NCI-H82 treated with DMSO at 0.1 percent for 48 hours (cell line): ENCODE measurements around the gene LAMTOR1.
A peak's percentile ranks its signal among the peaks of the same experiment; 100 is the strongest.

Experiments used
- DNase-seq: peaks from one replicate; lab custom pipeline; 2025; ENCODE audit not compliant: unreplicated experiment; lab: John Stamatoyannopoulos, UW

LAMTOR1 gene

GRCh38 chr11:72120930-72121329 is 17.8 kb upstream of the LAMTOR1 start:
- no peak for DNase-seq

- no peak for DNase-seq
Observed at GRCh38 chr11:72119198-72119597, 16.1 kb upstream of the LAMTOR1 start.

- DNase-seq = no peak
Observed at GRCh38 chr11:72116019-72116755, 13.1 kb upstream of the LAMTOR1 start.

DNA sequence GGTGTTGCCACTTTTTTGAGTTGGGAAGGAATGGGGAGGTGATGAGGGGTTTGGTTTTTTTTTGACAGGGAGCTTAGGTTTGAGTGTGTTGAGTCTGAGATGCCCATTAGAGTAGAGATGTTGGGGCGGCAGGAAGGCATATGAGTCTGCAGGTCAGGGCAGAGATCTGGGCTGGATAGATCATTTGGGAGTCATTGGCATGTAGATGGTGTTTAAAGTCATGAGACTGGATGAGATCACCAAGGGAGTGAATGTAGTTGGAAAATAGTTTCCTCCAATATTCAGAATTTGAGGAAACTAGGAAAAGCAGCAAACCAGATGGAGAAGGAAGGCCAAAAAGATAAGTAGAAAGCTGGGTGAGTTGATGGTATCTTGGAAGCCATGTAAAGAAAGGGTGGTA is 11.5 kb upstream of the LAMTOR1 start:
- no peak for DNase-seq

DNA sequence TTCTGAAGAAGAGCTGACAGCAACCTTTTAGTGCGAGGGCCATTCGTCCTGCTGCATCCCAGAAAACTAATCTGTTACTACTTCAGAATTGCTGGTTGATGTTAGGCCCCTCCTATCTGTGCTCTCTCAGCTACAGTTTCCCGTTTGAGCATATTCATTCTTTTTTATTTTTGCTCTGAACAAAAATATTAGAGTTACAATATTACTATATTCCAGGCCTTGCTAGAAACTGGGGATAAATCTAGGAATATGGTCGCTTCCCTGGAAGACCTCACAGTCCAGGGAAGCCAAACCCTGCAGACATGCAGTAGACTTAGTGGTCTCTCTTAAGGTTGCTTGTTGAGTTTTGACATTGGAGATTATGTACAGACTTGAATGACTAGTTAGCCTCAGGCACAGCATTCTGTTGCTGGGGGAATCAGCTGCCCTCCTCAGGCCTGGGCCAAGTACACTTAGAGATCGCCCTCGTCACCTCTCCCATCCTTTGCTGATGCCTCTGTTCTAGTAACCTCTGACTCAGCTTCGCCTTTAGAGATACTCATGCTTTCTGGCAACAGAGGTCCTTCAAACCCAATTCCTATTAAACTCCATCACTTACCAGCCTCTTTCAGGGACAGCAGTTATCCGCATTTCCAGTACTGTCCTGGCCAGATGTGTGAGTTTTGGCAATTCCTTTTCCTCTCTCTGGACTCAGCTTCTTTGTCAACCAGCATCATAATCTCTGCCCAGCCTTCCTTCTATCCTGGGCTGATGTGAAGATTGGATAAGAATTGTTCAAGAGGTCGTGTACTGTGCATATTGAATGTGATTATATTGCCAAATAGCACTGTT is 10.1 kb upstream of the LAMTOR1 start:
- no peak for DNase-seq

DNA sequence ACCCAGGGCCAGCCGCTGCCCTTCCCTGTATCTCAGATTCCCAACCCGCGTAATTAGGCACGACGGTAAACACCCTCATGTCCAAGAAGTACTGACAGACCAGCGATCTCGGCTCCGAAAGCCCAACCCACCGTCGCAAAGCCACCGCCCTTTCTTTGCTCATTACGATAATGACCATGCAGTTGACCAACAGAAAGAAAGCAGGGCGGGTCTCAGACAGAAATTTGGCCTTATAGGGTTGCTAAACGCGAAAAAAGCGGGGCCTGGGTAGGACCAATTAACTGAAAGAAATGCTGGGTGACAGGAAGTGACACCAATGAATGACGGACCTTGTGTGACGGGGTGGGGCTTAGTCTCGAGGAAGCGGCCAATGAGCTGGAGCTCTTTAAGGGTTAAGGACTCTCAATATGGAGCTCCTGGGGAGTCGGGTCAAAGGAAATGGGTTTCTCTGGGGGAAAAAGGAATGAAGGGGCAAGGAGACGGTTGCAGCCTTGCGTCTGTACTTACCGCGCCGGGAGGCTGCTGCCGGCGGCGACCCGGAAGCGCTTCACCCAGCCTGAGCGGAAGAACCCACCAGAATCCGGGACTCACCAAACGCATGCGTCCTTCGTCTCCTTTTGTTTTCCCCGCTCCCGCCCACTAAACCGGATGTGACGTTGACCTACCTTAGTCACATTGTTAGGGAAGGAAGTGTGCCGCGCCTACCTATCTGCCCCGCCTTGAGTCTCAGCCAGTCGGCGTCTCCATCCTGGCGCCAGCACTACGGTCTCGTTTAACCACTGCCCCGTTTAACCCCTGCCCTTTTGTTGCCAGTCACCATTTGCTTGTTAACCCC is 9.3 kb upstream of the LAMTOR1 start, which contains the start of gene ANAPC15:
TSS of gene ANAPC15 (minus strand) at position 553 of the 835 bp plus-strand sequence. CDS start 1,419 bp downstream, outside the sequence.
- peak; percentile 99 for DNase-seq

DNA sequence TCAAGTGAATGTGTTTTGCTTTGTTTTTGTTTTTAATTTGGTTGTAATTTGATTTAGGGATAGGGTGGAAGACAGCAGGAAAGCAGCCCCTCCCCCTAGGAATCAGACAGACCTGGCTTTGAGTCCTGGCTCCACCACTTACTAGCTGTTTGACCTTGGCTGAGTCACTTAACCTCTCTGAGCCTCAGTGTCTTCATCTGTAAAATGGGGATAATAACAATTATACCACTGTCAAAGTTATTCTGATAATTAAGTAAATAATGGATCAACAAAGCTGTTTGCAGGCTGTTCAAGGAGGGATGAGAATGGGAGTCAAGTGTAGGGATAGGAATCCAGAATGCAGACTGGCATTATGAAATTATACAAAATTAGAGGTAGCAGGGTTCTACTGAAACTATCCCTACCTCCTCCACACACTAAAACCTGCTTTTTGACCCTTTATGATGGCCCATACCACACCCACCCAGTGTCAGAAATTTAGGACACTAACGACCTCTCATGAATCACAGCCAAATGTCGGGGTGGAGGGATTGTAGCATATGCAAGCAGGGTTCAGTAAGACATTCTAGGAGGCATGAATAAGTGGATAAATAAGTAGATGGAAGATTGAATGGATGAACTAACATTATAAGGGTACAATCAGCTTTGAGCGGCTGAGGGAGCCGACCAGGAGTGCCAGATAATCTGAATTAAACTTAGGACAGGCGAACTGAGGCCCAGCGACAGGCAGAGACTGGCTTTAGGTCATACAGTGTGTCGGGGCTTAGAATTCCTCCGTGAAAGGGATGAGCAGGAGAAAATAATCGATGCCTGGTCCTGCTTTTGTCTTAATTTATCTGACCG is 8.4 kb upstream of the LAMTOR1 start:
- DNase-seq = no peak

- DNase-seq = no peak
Observed at GRCh38 chr11:72105888-72106287, 2.8 kb upstream of the LAMTOR1 start, which contains the start of gene TOMT. TOMT (plus strand) TSS chr11:72105924; CDS start chr11:72105952, 28 bp downstream.

DNA sequence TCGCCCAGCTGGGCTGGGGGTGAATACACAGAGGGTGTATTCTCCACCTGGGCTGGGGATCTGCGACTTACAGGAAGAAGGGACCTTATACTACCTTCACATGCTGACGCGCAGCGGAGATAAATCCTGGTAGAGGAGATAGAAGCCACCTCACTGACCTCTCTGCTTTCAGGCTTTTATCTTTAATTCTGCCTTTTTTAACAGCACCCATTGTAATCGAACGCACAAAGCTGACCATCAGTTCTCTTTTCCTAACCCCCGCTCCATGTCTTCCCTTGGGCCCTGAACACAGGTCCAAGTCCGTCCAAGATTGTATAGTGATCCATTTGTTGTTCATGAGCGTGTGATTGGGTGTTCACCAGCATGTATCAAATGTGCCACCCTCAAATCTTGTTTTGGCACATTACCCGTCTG is 664 bp upstream of the LAMTOR1 start:
- DNase-seq = no peak

DNA sequence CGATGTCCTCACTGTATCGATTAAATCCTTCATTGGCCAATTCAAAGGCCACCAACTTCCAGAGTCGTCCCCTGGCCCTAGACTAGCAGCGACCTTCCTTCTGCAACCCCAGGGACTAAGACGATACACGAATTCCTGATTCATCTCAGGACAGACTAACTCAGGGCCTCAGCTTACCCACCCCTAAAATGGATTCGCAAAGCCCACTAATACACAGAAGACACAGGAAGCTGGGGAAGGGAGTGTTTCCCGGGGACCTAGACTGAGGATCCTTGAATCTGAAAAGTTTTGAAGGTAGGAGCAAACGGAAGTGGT is 509 bp downstream of the LAMTOR1 start:
- DNase-seq = no peak

DNA sequence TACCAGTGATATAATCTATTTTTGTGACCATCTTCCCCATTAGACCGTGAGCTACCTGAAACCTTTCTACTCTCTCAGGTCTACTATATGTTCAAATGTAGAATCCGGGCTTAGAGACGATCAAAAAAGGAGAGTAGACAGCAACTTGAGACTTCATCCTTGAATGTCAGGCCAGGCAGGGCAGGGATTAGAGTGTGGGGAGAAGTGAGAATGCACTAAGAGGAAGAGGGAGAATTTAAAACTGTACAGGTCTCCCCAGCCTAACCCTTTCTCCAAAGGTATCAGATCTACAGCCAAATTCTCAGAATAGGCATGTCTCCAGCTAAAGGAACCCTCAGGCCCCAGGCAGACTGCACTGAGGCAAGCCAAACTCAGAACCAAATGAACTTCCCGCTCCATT is 935 bp downstream of the LAMTOR1 start:
- DNase-seq = no peak

DNA sequence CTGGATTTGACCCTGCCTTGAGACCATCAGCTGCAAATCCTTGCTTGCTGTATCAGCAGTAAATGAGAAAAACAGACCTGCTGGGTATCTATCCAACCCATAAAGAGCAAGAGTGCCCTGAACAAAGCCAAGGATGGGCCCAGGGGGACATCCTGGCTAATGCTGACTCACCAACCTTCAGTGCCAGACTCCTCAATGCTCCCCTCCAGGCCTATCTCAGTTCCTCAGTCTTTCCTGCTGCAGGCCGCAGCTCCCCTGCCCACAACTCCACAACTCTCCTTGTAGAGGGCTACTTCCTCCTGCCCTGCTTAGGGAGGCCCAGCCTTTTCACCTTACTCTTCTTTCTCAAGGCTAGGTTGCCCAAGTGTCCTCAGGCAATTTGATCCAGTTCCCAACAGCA is 2.6 kb downstream of the LAMTOR1 start:
- DNase-seq = no peak

GRCh38 chr11:72100009-72100408 is 3.1 kb downstream of the LAMTOR1 start:
- DNase-seq = no peak

GRCh38 chr11:72098741-72099140 is 4.4 kb downstream of the LAMTOR1 start:
- no peak for DNase-seq

- DNase-seq = peak; percentile 14
Observed at GRCh38 chr11:72091292-72091691, 11.8 kb downstream of the LAMTOR1 start.

- DNase-seq = no peak
Observed at GRCh38 chr11:72088076-72088808, 14.9 kb downstream of the LAMTOR1 start.

GRCh38 chr11:72085621-72086351 is 17.3 kb downstream of the LAMTOR1 start:
- DNase-seq = peak; percentile 3

- DNase-seq = peak; percentile 8
Observed at GRCh38 chr11:72084965-72085364, 18.1 kb downstream of the LAMTOR1 start.

DNA sequence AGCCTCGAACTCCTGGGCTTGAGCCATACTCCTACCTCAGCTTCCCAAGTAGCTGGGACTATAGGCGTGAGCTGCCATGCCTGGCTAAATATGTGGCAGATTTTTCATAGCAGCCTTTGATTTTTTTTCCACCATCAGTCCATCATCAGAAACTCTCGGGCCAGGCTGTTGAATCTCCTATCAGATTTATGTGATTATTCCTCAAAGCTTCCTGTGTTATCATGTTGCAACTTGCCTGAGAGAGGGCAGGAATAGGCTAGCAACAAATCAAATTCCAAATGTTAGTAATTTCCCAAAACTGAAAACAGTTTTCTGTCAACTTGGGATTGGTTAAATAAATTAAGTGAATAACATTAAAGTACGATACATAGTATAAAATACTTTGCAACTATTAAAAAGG is 19.0 kb downstream of the LAMTOR1 start:
- DNase-seq = no peak
